HepG2 (cell line): ENCODE results near the gene SOX8.

ENCODE experiments used
- EZH2 ChIP-seq: conservative IDR thresholded peaks from 2 replicates; pipeline ENCODE4 v1.6.1; 2012; ENCODE audit warnings: mild to moderate bottlenecking, low read depth, low read length, moderate library complexity
- ZNF225 ChIP-seq: sonication (generic); formaldehyde crosslinking; IDR thresholded peaks from 2 replicates; pipeline ENCODE4 v1.4.0; 2020; ENCODE audit warnings: mild to moderate bottlenecking, missing genetic modification reagents
- TF ChIP-seq, protein P1 (sequence below): sonication (generic); formaldehyde crosslinking; IDR thresholded peaks from 2 replicates; pipeline ENCODE4 v1.5.0; 2020; ENCODE audit warnings: mild to moderate bottlenecking, missing genetic modification reagents, borderline replicate concordance

GRCh38 chr16:995087-995486 is 13.5 kb downstream of the SOX8 start:
- TF ChIP-seq EZH2 = no peak
- TF ChIP-seq, protein P1, sequence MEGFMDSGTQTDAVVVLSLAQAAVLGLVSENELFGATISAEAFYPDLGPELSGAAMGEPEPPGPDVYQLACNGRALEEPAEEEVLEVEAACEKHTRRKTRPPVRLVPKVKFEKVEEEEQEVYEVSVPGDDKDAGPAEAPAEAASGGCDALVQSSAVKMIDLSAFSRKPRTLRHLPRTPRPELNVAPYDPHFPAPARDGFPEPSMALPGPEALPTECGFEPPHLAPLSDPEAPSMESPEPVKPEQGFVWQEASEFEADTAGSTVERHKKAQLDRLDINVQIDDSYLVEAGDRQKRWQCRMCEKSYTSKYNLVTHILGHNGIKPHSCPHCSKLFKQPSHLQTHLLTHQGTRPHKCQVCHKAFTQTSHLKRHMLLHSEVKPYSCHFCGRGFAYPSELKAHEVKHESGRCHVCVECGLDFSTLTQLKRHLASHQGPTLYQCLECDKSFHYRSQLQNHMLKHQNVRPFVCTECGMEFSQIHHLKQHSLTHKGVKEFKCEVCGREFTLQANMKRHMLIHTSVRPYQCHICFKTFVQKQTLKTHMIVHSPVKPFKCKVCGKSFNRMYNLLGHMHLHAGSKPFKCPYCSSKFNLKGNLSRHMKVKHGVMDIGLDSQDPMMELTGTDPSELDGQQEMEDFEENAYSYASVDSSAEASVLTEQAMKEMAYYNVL (CRISPR knock-in tag) = no peak
- TF ChIP-seq ZNF225 (CRISPR knock-in tag) = no peak
